Stimulated activated CD4-positive, alpha-beta T cell treated with anti-CD3 and anti-CD28 coated beads, Interleukin-15, amount 100 ng/mL, for 1 hour (primary cell): ENCODE results near the gene DHRSX.
"Not testable (repeated sequence)": the region's sequence is repeated elsewhere in the genome, so short reads cannot be mapped to it uniquely, and the experiment has no call there.

ENCODE experiments used
- DNase-seq, 2 donors: peaks; one replicate each; pipeline ENCODE4 v3.0.0-alpha.2; 2020; ENCODE audit warnings: low read depth in 1 of 2, low spot score in 1 of 2

DHRSX gene

DNA sequence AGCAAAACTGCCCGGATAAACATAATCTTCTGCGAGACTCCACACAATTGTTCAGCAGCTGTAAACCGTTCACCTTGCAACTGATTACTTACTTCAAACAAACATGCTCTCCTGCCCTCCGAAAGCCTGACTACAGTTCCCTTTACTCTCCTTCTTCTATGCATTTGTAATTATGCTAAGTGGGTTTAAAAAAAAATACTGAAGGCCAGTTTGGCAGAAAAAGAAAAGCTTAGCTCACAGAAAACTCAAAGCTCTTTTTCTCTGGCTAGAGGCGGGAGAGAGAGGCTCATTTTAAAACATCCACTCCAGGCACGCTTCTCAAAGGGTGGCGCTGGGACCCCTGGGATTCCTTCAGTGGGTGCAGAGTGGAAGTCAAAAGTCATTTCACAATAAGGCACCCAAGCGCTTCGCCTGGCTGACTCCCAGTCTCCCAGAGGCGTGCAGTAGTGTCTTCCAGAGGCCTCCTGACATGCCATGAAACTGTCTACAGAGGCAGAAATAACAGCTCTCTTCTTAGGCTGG, 1.9 kb downstream of the DHRSX start:
- no peak for DNase-seq

GRCh38 chrX:2497961-2498780, 2.6 kb downstream of the DHRSX start:
- no peak for DNase-seq

DNA sequence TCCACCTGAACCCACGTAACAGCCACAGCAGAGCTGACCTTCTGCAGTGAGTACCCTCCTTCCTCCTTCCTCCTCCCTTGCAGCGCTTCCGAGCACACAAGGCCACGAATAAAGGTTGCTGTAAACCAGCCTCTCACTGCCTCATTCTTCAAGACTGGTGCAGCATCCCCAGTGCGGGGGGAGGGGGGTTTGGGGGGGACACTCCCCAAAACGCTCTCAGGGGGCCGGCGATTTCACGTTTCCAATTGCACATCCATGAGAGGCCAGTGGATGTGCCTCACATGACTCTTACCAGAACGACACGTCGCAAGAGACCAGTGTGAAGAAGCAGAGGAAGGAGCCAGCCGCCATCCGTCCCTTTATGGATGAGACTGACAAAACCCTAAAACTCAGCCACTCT, 5.2 kb downstream of the DHRSX start:
- DNase-seq: no peak

DNA sequence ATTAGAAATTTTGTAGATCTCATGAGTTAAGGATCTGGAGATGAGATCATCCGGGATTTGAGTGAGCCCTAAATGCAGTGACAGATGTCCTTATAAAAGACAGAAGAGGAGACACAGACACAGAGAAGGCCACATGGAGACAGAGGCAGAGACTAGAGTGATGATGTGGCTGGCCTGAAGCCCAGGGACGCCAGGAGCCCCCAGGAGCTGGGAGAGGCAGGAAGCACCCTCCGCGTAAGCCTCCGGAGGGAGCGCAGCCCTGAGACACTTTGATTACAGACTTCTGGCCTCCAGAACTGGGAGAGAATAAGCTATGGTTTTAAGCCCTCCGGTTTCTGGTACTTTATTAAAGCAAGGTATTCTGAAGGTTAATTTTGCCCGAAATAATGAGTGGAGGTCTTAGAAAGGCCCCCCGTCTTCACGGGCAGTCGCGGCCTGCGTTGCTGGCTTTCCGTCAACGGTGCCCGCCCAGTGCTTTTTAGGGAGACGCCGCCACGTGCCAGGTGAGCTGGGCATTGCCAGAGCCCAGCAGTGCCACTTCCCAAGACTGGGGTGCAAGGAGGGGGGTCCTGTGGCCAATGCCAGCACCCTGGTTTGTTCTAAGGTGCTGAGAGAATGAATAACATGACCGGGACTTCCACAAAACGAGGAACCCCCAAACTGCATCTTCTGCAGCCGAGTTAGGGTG, 8.1 kb downstream of the DHRSX start:
- no peak for DNase-seq

DNA sequence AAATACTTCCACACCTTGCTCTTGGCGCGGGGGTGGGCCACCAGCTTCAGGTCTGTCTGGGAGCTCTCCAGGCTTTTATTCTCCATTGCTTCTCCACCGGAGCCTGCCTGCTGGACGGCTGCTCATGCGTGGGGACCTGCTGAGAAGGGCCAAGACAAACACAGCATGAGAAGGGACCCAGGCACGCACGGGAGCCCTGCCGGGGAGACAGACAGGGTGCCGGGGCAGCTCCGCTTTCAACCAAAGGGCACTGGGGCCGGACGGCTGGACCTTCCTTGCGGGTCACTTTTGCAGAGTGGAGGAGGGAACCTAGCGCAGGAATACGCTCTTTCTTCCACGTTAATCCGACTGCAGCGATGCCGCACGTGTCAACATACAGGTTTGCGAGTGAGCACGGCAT, 10.1 kb downstream of the DHRSX start:
- DNase-seq: no peak

DNA sequence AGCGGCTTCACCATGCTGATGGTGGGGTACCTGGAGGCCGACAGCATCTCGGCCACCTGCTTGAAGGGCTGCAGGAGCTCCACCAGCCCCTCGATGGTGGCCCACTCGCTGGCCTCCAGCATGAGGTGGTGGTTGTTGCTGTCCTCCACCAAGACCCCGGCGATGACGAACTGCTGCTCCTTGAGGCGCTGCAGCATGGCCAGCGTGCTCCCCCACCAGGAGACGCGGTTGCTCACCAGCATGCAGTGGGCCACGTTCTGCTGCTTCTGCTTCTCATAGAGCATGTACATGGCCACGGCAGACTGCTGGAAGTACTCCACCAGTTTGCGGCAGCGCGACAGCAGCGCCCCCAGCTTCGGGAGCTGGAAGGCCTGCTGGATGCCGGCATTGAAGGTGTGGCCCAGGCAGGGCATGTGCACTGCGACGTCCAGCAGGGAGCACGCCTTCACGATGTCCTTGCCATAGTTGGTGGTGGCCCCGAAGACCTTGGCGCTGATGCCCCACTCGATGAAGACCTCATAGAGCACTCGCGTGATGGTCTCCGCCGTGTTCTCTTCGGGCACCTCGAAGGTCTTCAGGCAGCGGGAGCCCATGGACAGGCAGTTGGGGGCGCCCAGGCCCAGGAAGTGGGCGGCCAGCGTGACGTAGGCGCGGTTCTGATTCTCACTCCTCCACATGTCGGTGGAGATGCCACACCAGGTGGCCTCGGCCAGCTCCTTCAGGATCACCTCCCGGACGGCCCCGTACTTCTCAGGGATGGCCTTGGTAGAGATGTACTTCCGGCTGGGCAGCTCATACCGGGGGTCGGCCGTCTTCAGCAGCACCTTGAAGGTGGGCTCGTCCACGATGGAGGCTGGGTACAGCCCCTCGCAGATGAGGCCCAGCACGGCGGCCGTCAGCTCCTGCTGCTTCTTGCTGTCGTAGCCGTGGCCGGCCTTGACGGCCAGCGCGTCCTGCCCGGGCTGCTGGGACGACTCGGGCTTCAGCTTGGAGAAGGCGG, 11.0 kb downstream of the DHRSX start:
- DNase-seq: no peak

DNA sequence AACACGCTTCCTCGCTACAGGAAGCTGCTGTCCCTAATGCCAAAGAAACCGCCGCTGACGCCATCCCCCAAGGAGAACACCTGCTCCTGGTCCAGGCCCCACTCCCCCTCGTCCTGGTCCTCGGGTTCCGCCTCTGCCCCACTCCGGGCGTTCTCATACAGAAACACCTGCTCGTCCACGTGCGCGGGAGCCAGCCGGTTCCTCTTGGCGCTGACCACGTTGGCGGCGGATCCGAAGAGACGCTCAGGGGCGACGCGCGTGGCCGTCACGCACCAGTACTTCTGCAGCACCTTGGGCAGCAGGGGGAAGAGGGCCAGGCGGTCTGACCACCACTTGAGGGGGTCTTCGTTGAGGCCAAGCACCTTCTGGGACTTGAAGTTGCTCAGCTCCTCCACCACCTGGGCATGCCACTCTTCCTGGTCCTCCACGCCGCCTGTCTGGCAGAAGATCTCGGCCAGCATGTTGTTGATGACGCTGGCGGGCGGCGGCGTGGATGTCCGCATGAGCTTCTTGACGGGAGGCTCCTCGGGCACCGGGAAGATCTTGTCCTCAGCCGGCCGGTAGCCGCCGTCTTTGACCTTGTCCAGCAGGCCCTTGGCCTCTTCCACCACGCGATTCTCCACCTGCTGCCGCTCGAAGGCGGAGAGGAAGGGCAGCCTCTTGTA, 12.0 kb downstream of the DHRSX start:
- no peak for DNase-seq

GRCh38 chrX:2487366-2487765, 13.4 kb downstream of the DHRSX start:
- no peak for DNase-seq

DNA sequence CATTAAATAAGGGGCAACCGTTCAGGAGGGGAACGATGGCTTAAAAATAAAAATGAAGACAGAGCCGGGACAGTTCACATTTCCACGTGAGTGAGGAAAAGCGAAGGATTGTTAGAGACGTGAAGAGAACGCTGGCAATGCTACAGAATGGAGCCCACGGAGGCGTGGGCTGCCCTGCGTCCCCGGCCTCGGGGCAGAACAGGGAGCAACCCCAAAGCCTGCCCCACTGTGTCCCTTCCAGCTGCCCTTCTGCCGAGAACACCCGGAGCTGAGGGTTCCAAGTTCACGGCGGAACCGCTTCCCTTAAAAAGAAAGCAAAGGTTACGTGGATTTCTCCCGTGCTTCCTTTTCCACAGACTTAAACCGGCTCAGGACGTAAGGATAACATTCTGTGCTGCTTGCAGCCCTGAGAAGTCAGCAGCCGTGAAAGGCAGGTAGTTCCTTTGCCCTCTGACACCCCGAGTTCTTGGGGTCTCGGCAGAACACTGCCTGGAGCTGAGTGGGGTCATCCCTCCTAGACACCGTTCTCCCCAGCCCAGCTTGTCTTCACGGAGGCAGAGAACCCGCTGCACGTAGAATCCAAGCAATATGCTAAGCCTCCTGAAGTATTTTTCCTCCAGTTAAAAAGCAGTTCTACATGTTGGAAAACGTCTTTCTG, 14.2 kb downstream of the DHRSX start:
- DNase-seq: no peak

- DNase-seq: no peak
Measured at GRCh38 chrX:2485789-2486345, 14.9 kb downstream of the DHRSX start.

DNA sequence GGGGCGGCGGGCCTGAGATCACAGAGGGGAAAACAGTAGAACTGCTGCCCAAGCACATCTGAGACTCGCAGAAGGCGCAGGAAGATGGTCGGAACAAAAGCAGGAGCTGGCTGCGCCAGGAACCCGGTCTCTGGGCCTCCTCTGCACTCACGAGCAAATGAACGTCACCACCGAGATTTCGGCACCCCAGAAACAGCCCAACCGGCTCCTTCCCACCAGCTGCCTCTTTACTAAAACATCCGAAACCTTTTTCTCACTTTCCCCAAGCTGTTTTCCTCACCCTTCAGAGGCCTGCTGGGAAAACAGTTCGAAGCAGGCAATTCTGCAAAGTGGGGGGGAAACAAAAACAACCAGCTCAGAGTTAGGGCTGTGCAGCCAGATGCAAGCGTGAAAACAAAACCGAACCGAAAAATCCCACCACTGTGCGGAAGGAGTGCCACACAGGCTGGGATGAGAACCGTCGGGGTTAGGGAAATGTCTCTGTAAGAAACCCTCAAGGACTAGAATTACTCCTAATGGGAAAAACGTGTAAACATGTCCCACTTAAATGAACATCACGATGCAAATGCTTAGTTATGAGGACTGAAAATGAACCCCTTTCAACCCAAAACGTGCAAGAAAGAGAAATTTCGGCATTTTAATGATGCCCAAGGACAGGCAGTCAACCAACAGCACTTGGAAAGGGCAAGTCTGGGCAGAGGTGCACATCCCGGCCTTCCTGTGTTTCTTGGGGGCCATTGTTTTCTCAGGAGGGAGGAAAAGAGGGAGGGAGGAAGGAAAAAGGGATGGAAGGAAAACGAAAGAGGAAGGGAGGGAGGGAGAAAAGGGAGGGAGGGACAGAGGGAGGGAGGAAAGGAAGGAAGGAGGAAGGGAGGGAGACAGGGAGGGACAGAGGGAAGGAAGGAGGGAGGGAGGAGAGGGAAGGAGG, 15.8 kb downstream of the DHRSX start:
- DNase-seq: no peak

DNA sequence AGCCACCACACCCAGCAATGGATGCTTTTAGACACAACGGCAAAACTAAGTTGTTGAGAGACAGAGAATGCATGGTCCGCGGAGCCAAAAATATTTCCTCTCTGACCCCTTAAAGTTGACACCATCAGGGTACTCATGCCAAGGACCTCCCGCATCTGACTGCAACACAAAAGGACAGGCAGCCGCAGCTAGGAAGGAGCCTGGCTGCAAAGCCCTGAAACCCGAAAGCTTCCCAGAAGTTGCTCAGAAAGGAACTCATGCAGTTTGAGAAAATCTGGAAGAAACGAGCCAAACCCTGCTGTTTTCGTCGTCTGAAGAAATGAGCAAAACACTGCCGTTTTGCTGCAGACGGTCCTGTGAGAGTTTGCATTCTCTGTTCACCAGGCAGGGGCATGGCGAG, 16.5 kb downstream of the DHRSX start:
- no peak for DNase-seq

DNA sequence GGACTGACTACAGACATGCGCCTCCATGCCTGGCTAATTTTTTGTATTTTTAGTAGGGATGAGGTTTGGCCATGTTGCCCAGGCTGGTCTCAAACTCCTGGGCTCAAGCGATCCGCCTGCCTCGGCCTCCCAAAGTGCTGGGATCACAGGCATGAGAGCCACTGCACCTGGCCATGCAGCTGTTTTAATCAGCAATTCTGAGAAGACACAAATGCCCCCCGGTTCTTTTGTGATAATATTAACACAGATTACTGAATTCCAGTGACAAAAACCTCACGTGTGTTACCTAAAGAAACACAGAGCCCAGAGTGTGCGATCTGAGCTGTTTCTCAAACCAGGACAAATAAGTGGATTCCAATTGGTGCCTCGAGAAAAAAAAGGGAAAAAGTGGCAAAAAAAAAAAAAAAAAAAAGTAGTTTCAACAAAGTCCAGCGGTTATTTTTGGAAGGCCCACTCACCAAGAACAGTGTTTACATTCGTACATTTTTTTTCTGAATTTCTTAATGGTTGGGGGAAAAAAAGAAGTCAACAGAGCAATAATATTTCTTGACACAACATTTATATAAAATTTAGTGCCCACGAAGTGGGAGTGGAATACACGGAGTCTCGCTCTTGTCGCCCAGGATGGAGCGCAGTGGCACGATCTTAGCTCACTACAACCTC, 17.2 kb downstream of the DHRSX start:
- no peak for DNase-seq

DNA sequence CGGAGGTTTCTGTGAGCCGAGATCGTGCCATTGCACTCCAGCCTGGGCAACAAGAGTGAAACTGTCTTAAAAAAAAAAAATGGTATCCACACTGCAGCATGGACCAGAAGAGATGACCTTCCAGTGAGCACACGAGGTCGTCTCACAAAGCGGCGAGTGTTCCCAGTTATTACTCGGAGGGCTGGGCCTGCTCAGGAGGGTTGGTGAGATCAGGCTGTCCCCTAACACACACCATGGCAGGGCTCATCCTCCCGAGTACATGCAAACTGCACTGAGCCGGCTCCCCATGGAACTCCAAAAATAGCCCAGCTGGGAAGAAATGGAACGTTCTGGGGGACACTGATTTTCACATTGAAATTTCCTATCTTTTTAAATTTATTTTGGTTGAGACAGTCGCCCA, 19.2 kb downstream of the DHRSX start:
- not testable (repeated sequence) for DNase-seq

- not testable (repeated sequence) for DNase-seq
Measured at GRCh38 chrX:2479982-2480381, 20.8 kb downstream of the DHRSX start.

GRCh38 chrX:2479420-2479780, 21.4 kb downstream of the DHRSX start:
- no peak for DNase-seq

DNA sequence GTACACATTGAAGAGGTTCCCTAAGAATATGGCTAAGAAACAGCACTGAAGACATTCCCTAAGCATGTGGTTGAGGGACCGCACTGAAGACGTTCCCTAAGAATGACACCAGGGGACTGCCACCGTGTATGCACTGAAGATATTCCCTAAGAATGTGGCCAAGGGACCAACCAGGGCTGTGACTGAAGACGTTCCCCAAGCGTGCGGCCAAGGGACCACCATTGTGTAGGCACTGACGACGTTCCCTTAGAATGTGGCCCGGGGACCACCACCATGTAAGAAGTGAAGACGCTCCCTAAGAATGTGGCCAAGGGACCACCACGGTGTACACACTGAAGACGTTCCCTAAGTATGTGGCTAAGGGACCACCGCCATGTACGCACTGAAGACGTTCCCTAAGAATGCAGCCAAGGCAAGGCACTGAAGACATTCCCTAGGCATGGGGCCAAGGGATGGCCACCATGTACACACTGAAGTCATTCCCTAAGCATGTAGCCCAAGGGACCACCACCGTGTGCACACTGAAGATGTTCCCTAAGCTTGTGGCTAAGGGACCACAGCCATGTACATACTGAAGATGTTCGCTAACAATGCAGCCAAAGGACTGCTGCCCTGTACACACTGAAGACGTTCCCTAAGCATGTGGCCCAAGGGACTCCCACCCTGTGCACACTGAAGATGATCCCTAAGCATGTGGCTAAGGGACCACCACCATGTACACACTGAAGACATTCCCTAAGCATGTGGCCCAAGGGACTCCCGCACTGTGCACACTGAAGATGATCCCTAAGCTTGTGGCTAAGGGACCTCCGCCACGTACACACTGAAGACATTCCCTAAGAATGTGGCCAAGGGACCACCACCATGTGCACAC, 22.0 kb downstream of the DHRSX start:
- no peak for DNase-seq
